Heart left ventricle (tissue), 16 donors: Measurements from ENCODE around the gene P2RX2. TPM values are rescaled to one million over a fixed set of nuclear protein-coding genes. Genes with fewer than 3 reads are reported as not detected.

Experiments
- ATAC-seq, 4 donors: fragments of 200-7000 bp; cut with Tn5 transposase; one replicate each; pipeline ENCODE4 v1.9.1; 2020 to 2022; ENCODE audit warnings: moderate library complexity in 4 of 4, mild to moderate bottlenecking in 3 of 4, moderate number of reproducible peaks in 1 of 4
- DNase-seq, 5 donors: peaks; one replicate each; pipeline ENCODE4 v3.0.0-alpha.2; 2020
- H3K27ac ChIP-seq, 12 donors: fragments of 200-600 bp; sonication (generic) in 4 of 12; one replicate each; pipeline versions ENCODE4 v1.5.0 to v1.8.0; 2016 to 2022; ENCODE audit warnings: mild to moderate bottlenecking in 2 of 12
- H3K27me3 ChIP-seq, 9 donors: fragments of 200-600 bp; sonication (generic) in 2 of 9; one replicate each; pipeline versions ENCODE4 v1.5.1 to v1.8.0; 2016 to 2022; ENCODE audit warnings: mild to moderate bottlenecking in 3 of 9
- H3K36me3 ChIP-seq, 9 donors: fragments of 200-600 bp; sonication (generic) in 2 of 9; one replicate each; pipeline versions ENCODE4 v1.5.0 to v1.8.0; 2018 to 2022; ENCODE audit warnings: mild to moderate bottlenecking in 2 of 9
- H3K4me1 ChIP-seq, 12 donors: fragments of 200-600 bp; sonication (generic) in 4 of 12; one replicate each; pipeline versions ENCODE4 v1.5.0 to v1.8.0; 2016 to 2022; ENCODE audit warnings: mild to moderate bottlenecking in 3 of 12
- H3K4me3 ChIP-seq, 12 donors: fragments of 200-600 bp; sonication (generic) in 4 of 12; one replicate each; pipeline versions ENCODE4 v1.5.0 to v1.8.0; 2017 to 2022; ENCODE audit warnings: mild to moderate bottlenecking in 9 of 12, moderate library complexity in 4 of 12
- H3K9me3 ChIP-seq, 12 donors: fragments of 200-600 bp; sonication (generic) in 4 of 12; one replicate each; pipeline versions ENCODE4 v1.5.0 to v1.8.0; 2016 to 2022; ENCODE audit warnings: mild to moderate bottlenecking in 1 of 12
- CTCF ChIP-seq, 12 donors: fragments of 200-600 bp; sonication (generic) in 4 of 12; IDR thresholded peaks; one replicate each; pipeline versions ENCODE4 v1.5.0 to v1.8.0; 2018 to 2022; ENCODE audit warnings: antibody characterized with exemption in 12 of 12, mild to moderate bottlenecking in 5 of 12
- POLR2A ChIP-seq, 2 donors: fragments of 450-650 bp; IDR thresholded peaks; one replicate each; pipeline ENCODE4 v1.6.1; 2017; ENCODE audit warnings: antibody characterized with exemption in 2 of 2, mild to moderate bottlenecking in 2 of 2, moderate library complexity in 2 of 2
- WGBS, 4 donors: extraction: QIAGEN DNeasy Blood & Tissue Kit in 2 of 4; methylation state at CpG; one replicate each; pipeline versions ENCODE4 v1.1.5 to v1.1.7; 2013 to 2018; 5-methylcytosine and 5-hydroxymethylcytosine counted together
- intact Hi-C, 10 donors: fragments of 100-400 bp; cut with DNase I; formaldehyde crosslinking; loops; one replicate each; pipeline versions ENCODE4 v1.11.1 to v1.14.2; 2022
- polyA plus RNA-seq, 2 donors: library from polyadenylated mRNA; stranded (reverse); fragments of 200-250 nt; gene quantifications; one replicate each; pipeline ENCODE4 v1.2.3, GENCODE V29; 2013
- total RNA-seq, 9 donors: library from RNA; depleted of rRNA in 2 of 9; stranded (reverse); fragments of >200 nt in 2 of 9; fragmentation: NEBNext Ultra II Directional in 3 of 9; extraction: Animal tissue kit (Norgen Biotek cat#: 25700) in 3 of 9; gene quantifications; one replicate each; pipeline versions ENCODE4 v1.1.0 to v1.2.4, GENCODE V29; 2016 to 2023
- donor health status: ischemic (EF 13 %, LVEDD 7.1; RV severe dilation, severe dysfunction).
- donor health status: healthy with polysubstance abuse.
- donor health status: DM: no; HTN: yes; CAD: no.
- donor health status: DM: no; HTN: no; CAD: no.
- donor health status: ischemic (EF 25% LVEDD 6.9; RV normal size, moderate dysfunction).
- donor health status: ischemic (EF 25% LVEDD 5.7; RV mildly dilated, moderate dysfunction).
- donor health status: healthy.
- donor health status: DM: yes; HTN: yes; CAD: no.
- donor health status: ischemic (EF 35%, LVEDD 5.7; RV mildly dilated, moderate dysfunction).
- donor health status: nonischemic (EF 11% LVEDD 7.7; RV severe dilation, severe dysfunction).
- donor health status: DM: yes; HTN: yes; CAD: no.
- donor health status: PGD.
- donor health status: ischemic (EF 29% LVEDD 5.4; RV normal size, mild dysfunction).
- donor health status: nonischemic (EF 23%, LVEDD 6.1; RV moderate dilation, normal function).

The P2RX2 gene
- total and polyA plus RNA-seq, 11 donors = not detected

GRCh38 chr12:132614861-132615578 lies 3.6 kb upstream of the P2RX2 start:
- H3K4me3 ChIP-seq = no peak overlapping the region
- TF ChIP-seq POLR2A (IDR thresholded peaks at IDR 0.05) = no peak
- peak; percentile 82 to 93 (median 88) for TF ChIP-seq CTCF (IDR thresholded peaks at IDR 0.05)
- no peaks in the 10 kb centered on the region for H3K36me3 ChIP-seq
- H3K27ac ChIP-seq = no peak overlapping the region
- H3K9me3 ChIP-seq = peaks cover 0 to 31% (median 5%) of the 10 kb centered on the region in 12 donors
- peaks cover 0 to 17% (median 2%) of the 10 kb centered on the region in 12 donors for H3K4me1 ChIP-seq
- DNase-seq (peak; percentile 79 to 91 (median 85)), ATAC-seq (peak; percentile 86 to 94 (median 91))
- intact Hi-C loops = loop anchor here (1.0 to 10.0 kb wide), 7 partner anchors 14 to 463 kb away; no protein-coding TSS in a partner anchor
- peaks cover 36 to 61% (median 53%) of the 10 kb centered on the region in 9 donors for H3K27me3 ChIP-seq
- 25 to 26% (median 25%) methylated on average over 17 to 18 of the region's 18 CpGs for WGBS, 4 donors

- TF ChIP-seq CTCF (IDR thresholded peaks at IDR 0.05) = no peak
- TF ChIP-seq POLR2A (IDR thresholded peaks at IDR 0.05) = no peak
- peaks cover 39 to 61% (median 53%) of the 10 kb centered on the region in 9 donors for H3K27me3 ChIP-seq
- H3K9me3 ChIP-seq = peaks cover 0 to 31% (median 5%) of the 10 kb centered on the region in 12 donors
- H3K4me1 ChIP-seq = peaks cover 0 to 11% (median 2%) of the 10 kb centered on the region in 12 donors
- ATAC-seq (peak in 2 of 4 donors; percentile 9 to 14), DNase-seq (peak in 1 of 5 donors; percentile 44)
- H3K36me3 ChIP-seq = no peaks in the 10 kb centered on the region
- no peak overlapping the region for H3K27ac ChIP-seq
- no peak overlapping the region for H3K4me3 ChIP-seq
- WGBS, 4 donors = 65 to 74% (median 73%) methylated on average over 16 of the region's 16 CpGs
- intact Hi-C loops = loop anchor here in 9 of 10 donors (1.0 to 10.0 kb wide), 6 partner anchors 15 to 463 kb away; no protein-coding TSS in a partner anchor
These were observed 3.0 kb upstream of the P2RX2 start for GRCh38 chr12:132615579-132616038.

GRCh38 chr12:132617135-132617701 lies 1.4 kb upstream of the P2RX2 start:
- no peak for TF ChIP-seq POLR2A (IDR thresholded peaks at IDR 0.05)
- no peak for TF ChIP-seq CTCF (IDR thresholded peaks at IDR 0.05)
- WGBS, 4 donors = 69 to 93% (median 87%) methylated on average over 4 of the region's 4 CpGs

More at GRCh38 chr12:132617135-132617701, 1.4 kb upstream of the P2RX2 start:
- peaks cover 39 to 55% (median 50%) of the 10 kb centered on the region in 9 donors for H3K27me3 ChIP-seq
- DNase-seq (no peak), ATAC-seq (no peak)
- peaks cover 0 to 10% (median 3%) of the 10 kb centered on the region in 12 donors for H3K4me1 ChIP-seq
- peaks cover 0 to 23% (median 5%) of the 10 kb centered on the region in 12 donors for H3K9me3 ChIP-seq
- H3K27ac ChIP-seq = no peak overlapping the region
- H3K4me3 ChIP-seq = no peak overlapping the region
- no peaks in the 10 kb centered on the region for H3K36me3 ChIP-seq
- intact Hi-C loops = loop anchor here in 4 of 10 donors (5.0 to 10.0 kb wide), 2 partner anchors 462 to 465 kb away; no protein-coding TSS in a partner anchor
